Naive thymus-derived CD4-positive, alpha-beta T cell (primary cell): ENCODE measurements around the gene HACE1. TPM values are rescaled to one million over a fixed set of nuclear protein-coding genes. Genes with fewer than 3 reads are reported as not detected.
"Not testable (repeated sequence)": the region's sequence is repeated elsewhere in the genome, so short reads cannot be mapped to it uniquely, and the experiment has no call there.

ENCODE experiments used
- ATAC-seq: fragments of 150-1000 bp; cut with Tn5 transposase; 2 replicates; pipeline ENCODE4 v1.10.0; 2021; ENCODE audit warnings: mild to moderate bottlenecking, moderate library complexity
- CTCF ChIA-PET: fragments of 350-600 bp; sonication (Branson Sonifier 250); formaldehyde crosslinking; loops from one replicate; lab custom pipeline; 2021; ENCODE audit warnings: antibody characterized with exemption; lab: Charles Lee
- POLR2A ChIA-PET: fragments of 350-600 bp; sonication (Branson Sonifier 250); formaldehyde crosslinking; loops from one replicate; lab custom pipeline; 2021; ENCODE audit warnings: antibody characterized with exemption, inconsistent platforms; lab: Charles Lee
- DNase-seq, 9 donors: peaks; one replicate each; pipeline versions ENCODE4 v3.0.0 to v3.0.0-alpha.2; 2020 to 2022; ENCODE audit warnings: mixed read lengths in 1 of 9
- H3K27ac ChIP-seq: one replicate; pipeline ENCODE4 v1.7.0; 2013; ENCODE audit warnings: mild to moderate bottlenecking, low read depth, low read length, moderate library complexity
- H3K27me3 ChIP-seq, 2 donors: one replicate each; pipeline ENCODE4 v1.7.0; 2013; ENCODE audit warnings: low read length in 2 of 2, mild to moderate bottlenecking in 2 of 2, moderate library complexity in 2 of 2; ENCODE audit not compliant: control insufficient read depth in 2 of 2, insufficient read depth in 2 of 2
- H3K36me3 ChIP-seq, 3 experiments: 1 replicate in 2 of 3; 2 replicates in 1 of 3; pipeline ENCODE4 v1.7.0; 2013; ENCODE audit warnings: low read length in 3 of 3, mild to moderate bottlenecking in 3 of 3, moderate library complexity in 1 of 3; ENCODE audit not compliant: insufficient read depth in 3 of 3, control insufficient read depth in 2 of 3
- H3K4me1 ChIP-seq, 2 donors: one replicate each; pipeline ENCODE4 v1.7.0; 2013; ENCODE audit warnings: low read length in 2 of 2, mild to moderate bottlenecking in 2 of 2, moderate library complexity in 1 of 2; ENCODE audit not compliant: control insufficient read depth in 2 of 2, insufficient read depth in 2 of 2
- H3K4me3 ChIP-seq: 2 replicates; pipeline ENCODE4 v1.7.0; 2013; ENCODE audit warnings: mild to moderate bottlenecking, low read length
- H3K9me3 ChIP-seq, 3 experiments: 1 replicate in 2 of 3; 2 replicates in 1 of 3; pipeline ENCODE4 v1.7.0; 2013; ENCODE audit warnings: low read length in 3 of 3; ENCODE audit not compliant: control insufficient read depth in 2 of 3
- H3K27ac Mint-ChIP-seq, 9 donors: one replicate each; pipeline ENCODE4 v1.8.0; 2020 to 2022; ENCODE audit warnings: mixed read lengths in 9 of 9, mild to moderate bottlenecking in 8 of 9, moderate library complexity in 5 of 9, inconsistent platforms in 2 of 9
- H3K27me3 Mint-ChIP-seq, 5 donors: one replicate each; pipeline ENCODE4 v1.8.0; 2021 to 2022; ENCODE audit warnings: mixed read lengths in 5 of 5, mild to moderate bottlenecking in 1 of 5
- H3K36me3 Mint-ChIP-seq, 5 donors: one replicate each; pipeline ENCODE4 v1.8.0; 2020 to 2022; ENCODE audit warnings: mixed read lengths in 5 of 5, mild to moderate bottlenecking in 3 of 5, inconsistent platforms in 1 of 5
- H3K4me1 Mint-ChIP-seq, 7 donors: one replicate each; pipeline ENCODE4 v1.8.0; 2020 to 2022; ENCODE audit warnings: mixed read lengths in 7 of 7, mild to moderate bottlenecking in 3 of 7, inconsistent platforms in 1 of 7
- H3K4me3 Mint-ChIP-seq, 10 donors: one replicate each; pipeline ENCODE4 v1.8.0; 2020 to 2022; ENCODE audit warnings: mild to moderate bottlenecking in 10 of 10, mixed read lengths in 10 of 10, moderate library complexity in 6 of 10, inconsistent platforms in 2 of 10
- H3K9me3 Mint-ChIP-seq, 11 donors: one replicate each; pipeline ENCODE4 v1.8.0; 2020 to 2022; ENCODE audit warnings: mixed read lengths in 11 of 11, mild to moderate bottlenecking in 4 of 11, inconsistent platforms in 1 of 11, moderate library complexity in 1 of 11
- intact Hi-C, 2 donors: fragments of 100-400 bp; cut with micrococcal nuclease; formaldehyde crosslinking; loops; one replicate each; pipeline ENCODE4 v1.15.1; 2023
- polyA plus RNA-seq, 2 donors: library from polyadenylated mRNA; unstranded; fragments of 300-500 nt; fragmentation: Illumina TruSeq; gene quantifications; one replicate each; pipeline ENCODE4 v1.2.3, GENCODE V29; 2021
- total RNA-seq, 6 experiments: library from RNA in 5 of 6; stranded (reverse) in 5 of 6; gene quantifications; 1 replicate in 5 of 6; 2 replicates in 1 of 6; pipeline ENCODE4 v1.2.3 and lab custom pipeline; 2021 to 2026

Gene HACE1
- total and polyA plus RNA-seq, 7 experiments from 2014 or later, result 4.1 to 17.1 (median 12.1) TPM

DNA sequence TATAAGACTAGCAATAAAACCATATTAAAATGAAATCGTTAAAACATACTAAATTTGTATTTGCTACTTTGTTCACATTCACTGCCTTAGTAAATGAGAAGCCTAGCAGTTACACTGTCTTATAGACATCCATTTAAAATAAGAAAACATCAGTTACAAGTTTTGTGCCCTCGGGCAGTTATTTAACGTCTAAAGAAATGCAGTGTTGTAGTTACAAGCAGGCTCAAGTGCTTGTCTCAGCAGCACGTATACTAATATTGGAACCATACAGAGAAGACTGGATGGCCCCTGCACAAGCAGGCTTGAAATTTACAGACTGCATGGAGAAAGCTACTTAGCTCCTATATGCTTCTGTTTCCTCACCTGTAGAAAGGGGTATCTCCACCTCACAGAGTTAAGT, 93.1 kb downstream of the HACE1 start:
- Histone ChIP-seq H3K27ac (no peak overlapping the region), H3K9me3 (no peaks in the 10 kb centered on the region), H3K27me3 (no peaks in the 10 kb centered on the region), H3K36me3 (no peaks in the 10 kb centered on the region), H3K4me1 (no peaks in the 10 kb centered on the region), H3K4me3 (no peak overlapping the region)
- H3K4me3 Mint-ChIP-seq, result no peak overlapping the region
- no peak overlapping the region for H3K27ac Mint-ChIP-seq
- H3K9me3 Mint-ChIP-seq, result peaks cover 0 to 8% (median 2%) of the 10 kb centered on the region in 11 donors
- peaks cover 2 to 25% (median 20%) of the 10 kb centered on the region in 5 donors for H3K36me3 Mint-ChIP-seq
- H3K4me1 Mint-ChIP-seq, result peaks cover 3 to 14% (median 9%) of the 10 kb centered on the region in 7 donors
- POLR2A ChIA-PET, result no interaction called here
- ATAC-seq (no peak), DNase-seq (no peak)
- intact Hi-C loops, result no loop called here
- H3K27me3 Mint-ChIP-seq, result no peaks in the 10 kb centered on the region
- CTCF ChIA-PET, result interaction anchor here (1.5 to 1.8 kb wide), 2 partner anchors 83 to 85 kb away, joined by 3 to 4 read pairs; no protein-coding TSS in a partner anchor

GRCh38 chr6:104754788-104755409, 104.8 kb downstream of the HACE1 start:
- Mint-ChIP-seq H3K4me1 (peaks cover 0 to 17% (median 5%) of the 10 kb centered on the region in 7 donors), H3K36me3 (peaks cover 50 to 81% (median 62%) of the 10 kb centered on the region in 5 donors), H3K27ac (no peak overlapping the region), H3K4me3 (no peak overlapping the region), H3K9me3 (peaks cover 6 to 58% (median 26%) of the 10 kb centered on the region in 11 donors), H3K27me3 (no peaks in the 10 kb centered on the region)
- ATAC-seq, result no peak
- H3K4me3 ChIP-seq, result no peak overlapping the region
- no peak for DNase-seq
- intact Hi-C loops, result no loop called here
- POLR2A ChIA-PET, result no interaction called here
- H3K9me3 ChIP-seq, result peaks cover 0 to 13% (median 6%) of the 10 kb centered on the region in 3 experiments
- H3K4me1 ChIP-seq, result no peaks in the 10 kb centered on the region
- CTCF ChIA-PET, result no interaction called here
- peaks cover 0 to 4% (median 0%) of the 10 kb centered on the region in 3 experiments for H3K36me3 ChIP-seq
- no peak overlapping the region for H3K27ac ChIP-seq
- H3K27me3 ChIP-seq, result no peaks in the 10 kb centered on the region

DNA sequence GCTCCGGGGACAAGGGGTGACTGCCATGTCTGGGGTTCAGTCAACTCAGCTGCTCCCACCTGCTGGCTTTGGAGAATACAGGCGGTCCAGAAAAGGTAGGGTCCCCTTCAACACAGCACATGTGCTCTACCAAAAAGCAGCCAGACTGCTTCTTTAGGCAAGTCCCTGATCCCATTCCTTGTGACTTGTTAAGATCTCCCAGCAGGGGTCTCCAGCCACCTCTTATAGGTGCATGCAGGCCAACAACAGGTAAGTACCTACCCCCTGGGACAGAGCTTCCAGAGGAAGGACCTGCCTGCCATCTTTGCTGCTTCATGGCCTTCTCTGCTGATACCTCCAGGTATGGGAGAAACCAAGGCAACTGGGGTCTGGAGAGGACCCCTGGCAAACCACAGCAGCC, 106.5 kb downstream of the HACE1 start:
- Mint-ChIP-seq H3K4me3 (no peak overlapping the region), H3K27me3 (no peaks in the 10 kb centered on the region), H3K36me3 (peaks cover 37 to 69% (median 48%) of the 10 kb centered on the region in 5 donors), H3K9me3 (peaks cover 6 to 47% (median 22%) of the 10 kb centered on the region in 11 donors), H3K4me1 (peaks cover 0 to 5% (median 0%) of the 10 kb centered on the region in 7 donors), H3K27ac (no peak overlapping the region)
- intact Hi-C loops, result no loop called here
- H3K36me3 ChIP-seq, result peaks cover 0 to 4% (median 0%) of the 10 kb centered on the region in 3 experiments
- H3K27ac ChIP-seq, result no peak overlapping the region
- no peak overlapping the region for H3K4me3 ChIP-seq
- CTCF ChIA-PET, result no interaction called here
- H3K4me1 ChIP-seq, result no peaks in the 10 kb centered on the region
- DNase-seq, result no peak
- H3K27me3 ChIP-seq, result no peaks in the 10 kb centered on the region
- no peak for ATAC-seq
- POLR2A ChIA-PET, result no interaction called here
- peaks cover 0 to 13% (median 6%) of the 10 kb centered on the region in 3 experiments for H3K9me3 ChIP-seq

DNA sequence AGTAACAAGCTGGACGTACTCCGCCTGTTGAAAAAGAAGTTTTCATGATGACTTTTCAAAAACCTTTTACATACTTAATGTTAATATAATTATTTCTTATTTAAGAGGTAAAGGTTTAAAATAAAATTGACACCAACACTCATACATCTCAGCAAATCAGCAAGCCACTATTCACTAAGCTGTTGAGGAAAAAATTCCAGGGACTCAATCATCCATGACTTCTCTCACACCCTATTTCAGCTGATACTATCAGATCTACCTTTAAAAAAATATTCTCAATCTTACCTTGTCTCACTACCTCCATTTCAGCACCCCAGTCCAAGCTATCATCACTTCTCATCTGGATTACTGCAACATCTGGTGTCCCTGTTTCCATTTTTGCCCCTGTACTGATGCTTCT, 109.3 kb downstream of the HACE1 start:
- CTCF ChIA-PET, result no interaction called here
- Histone ChIP-seq H3K27me3 (no peaks in the 10 kb centered on the region), H3K27ac (no peak overlapping the region), H3K9me3 (peaks cover 0 to 8% (median 3%) of the 10 kb centered on the region in 3 experiments), H3K4me3 (no peak overlapping the region), H3K4me1 (no peaks in the 10 kb centered on the region), H3K36me3 (no peaks in the 10 kb centered on the region)
- peak overlapping the region in 1 of 9 donors; percentile 22 for H3K27ac Mint-ChIP-seq
- no peak overlapping the region for H3K4me3 Mint-ChIP-seq
- DNase-seq (no peak), ATAC-seq (no peak)
- intact Hi-C loops, result no loop called here
- H3K36me3 Mint-ChIP-seq, result peaks cover 20 to 51% (median 28%) of the 10 kb centered on the region in 5 donors
- H3K9me3 Mint-ChIP-seq, result peaks cover 6 to 22% (median 13%) of the 10 kb centered on the region in 11 donors
- POLR2A ChIA-PET, result no interaction called here
- H3K27me3 Mint-ChIP-seq, result no peaks in the 10 kb centered on the region
- H3K4me1 Mint-ChIP-seq, result peaks cover 0 to 5% (median 0%) of the 10 kb centered on the region in 7 donors

DNA sequence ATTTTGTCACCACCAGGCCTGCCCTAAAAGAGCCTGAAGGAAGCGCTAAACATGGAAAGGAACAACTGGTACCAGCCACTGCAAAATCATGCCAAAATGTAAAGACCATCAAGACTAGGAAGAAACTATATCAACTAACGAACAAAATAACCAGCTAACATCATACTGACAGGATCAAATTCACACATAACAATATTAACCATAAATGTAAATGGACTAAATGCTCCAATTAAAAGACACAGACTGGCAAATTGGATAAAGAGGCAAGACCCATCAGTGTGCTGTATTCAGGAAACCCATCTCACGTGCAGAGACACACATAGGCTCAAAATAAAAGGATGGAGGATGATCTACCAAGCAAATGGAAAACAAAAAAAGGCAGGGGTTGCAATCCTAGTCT, 120.6 kb downstream of the HACE1 start:
- CTCF ChIA-PET, ATAC-seq, H3K27ac Mint-ChIP-seq, H3K27me3 ChIP-seq, intact Hi-C loops, POLR2A ChIA-PET, H3K9me3 ChIP-seq, H3K4me1 Mint-ChIP-seq, H3K36me3 ChIP-seq, H3K27me3 Mint-ChIP-seq, DNase-seq, H3K4me3 ChIP-seq, H3K4me1 ChIP-seq, H3K27ac ChIP-seq, H3K9me3 Mint-ChIP-seq, H3K4me3 Mint-ChIP-seq: not testable (repeated sequence)
- peaks cover 0 to 11% (median 7%) of the 10 kb centered on the region in 5 donors for H3K36me3 Mint-ChIP-seq

DNA sequence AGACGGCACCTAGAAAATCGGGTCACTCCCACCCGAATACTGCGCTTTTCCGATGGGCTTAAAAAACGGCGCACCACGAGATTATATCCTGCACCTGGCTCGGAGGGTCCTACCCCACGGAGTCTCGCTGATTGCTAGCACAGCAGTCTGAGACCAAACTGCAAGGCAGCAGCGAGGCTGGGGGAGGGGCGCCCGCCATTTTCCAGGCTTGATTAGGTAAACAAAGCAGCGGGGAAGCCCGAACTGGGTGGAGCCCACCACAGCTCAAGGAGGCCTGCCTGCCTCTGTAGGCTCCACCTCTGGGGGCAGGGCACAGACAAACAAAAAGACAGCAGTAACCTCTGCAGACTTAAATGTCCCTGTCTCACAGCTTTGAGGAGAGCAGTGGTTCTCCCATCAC, 122.2 kb downstream of the HACE1 start:
- H3K4me3 ChIP-seq, H3K9me3 ChIP-seq, H3K36me3 ChIP-seq, H3K27ac ChIP-seq, intact Hi-C loops, DNase-seq, POLR2A ChIA-PET, ATAC-seq, H3K27ac Mint-ChIP-seq, CTCF ChIA-PET, H3K27me3 ChIP-seq, H3K4me1 Mint-ChIP-seq, H3K27me3 Mint-ChIP-seq, H3K4me1 ChIP-seq, H3K9me3 Mint-ChIP-seq, H3K4me3 Mint-ChIP-seq: not testable (repeated sequence)
- H3K36me3 Mint-ChIP-seq, result peaks cover 0 to 11% (median 6%) of the 10 kb centered on the region in 5 donors

GRCh38 chr6:104736545-104736944, 123.2 kb downstream of the HACE1 start:
- peaks cover 0 to 4% (median 0%) of the 10 kb centered on the region in 11 donors for H3K9me3 Mint-ChIP-seq
- no peaks in the 10 kb centered on the region for H3K36me3 ChIP-seq
- H3K36me3 Mint-ChIP-seq, result peaks cover 0 to 20% (median 12%) of the 10 kb centered on the region in 5 donors
- intact Hi-C loops, result no loop called here
- no peaks in the 10 kb centered on the region for H3K27me3 ChIP-seq
- H3K27ac ChIP-seq, result no peak overlapping the region
- no peaks in the 10 kb centered on the region for H3K9me3 ChIP-seq
- POLR2A ChIA-PET, result no interaction called here
- no peaks in the 10 kb centered on the region for H3K4me1 Mint-ChIP-seq
- H3K27me3 Mint-ChIP-seq, result no peaks in the 10 kb centered on the region
- no peak overlapping the region for H3K27ac Mint-ChIP-seq
- no peak for DNase-seq
- CTCF ChIA-PET, result no interaction called here
- no peak overlapping the region for H3K4me3 ChIP-seq
- H3K4me3 Mint-ChIP-seq, result no peak overlapping the region
- H3K4me1 ChIP-seq, result no peaks in the 10 kb centered on the region
- no peak for ATAC-seq
